IPS-18c (cell line): Measurements from ENCODE around the gene C1QTNF9.
"Not testable (repeated sequence)": the region's sequence is repeated elsewhere in the genome, so short reads cannot be mapped to it uniquely, and the experiment has no call there.

Source experiments
- H3K4me3 ChIP-seq: 2 replicates; pipeline ENCODE4 v1.7.0; 2013; ENCODE audit warnings: low read depth, mild to moderate bottlenecking, low read length, moderate library complexity; ENCODE audit not compliant: insufficient read depth
- H3K9me3 ChIP-seq: one replicate; pipeline ENCODE4 v1.6.1; 2013; ENCODE audit warnings: mild to moderate bottlenecking, low read length, moderate library complexity; ENCODE audit not compliant: control insufficient read depth, insufficient read depth

C1QTNF9 gene

GRCh38 chr13:24348797-24349515 lies 39.6 kb downstream of the C1QTNF9 start:
- H3K4me3 ChIP-seq: no peak overlapping the region
- no peaks in the 10 kb centered on the region for H3K9me3 ChIP-seq

DNA sequence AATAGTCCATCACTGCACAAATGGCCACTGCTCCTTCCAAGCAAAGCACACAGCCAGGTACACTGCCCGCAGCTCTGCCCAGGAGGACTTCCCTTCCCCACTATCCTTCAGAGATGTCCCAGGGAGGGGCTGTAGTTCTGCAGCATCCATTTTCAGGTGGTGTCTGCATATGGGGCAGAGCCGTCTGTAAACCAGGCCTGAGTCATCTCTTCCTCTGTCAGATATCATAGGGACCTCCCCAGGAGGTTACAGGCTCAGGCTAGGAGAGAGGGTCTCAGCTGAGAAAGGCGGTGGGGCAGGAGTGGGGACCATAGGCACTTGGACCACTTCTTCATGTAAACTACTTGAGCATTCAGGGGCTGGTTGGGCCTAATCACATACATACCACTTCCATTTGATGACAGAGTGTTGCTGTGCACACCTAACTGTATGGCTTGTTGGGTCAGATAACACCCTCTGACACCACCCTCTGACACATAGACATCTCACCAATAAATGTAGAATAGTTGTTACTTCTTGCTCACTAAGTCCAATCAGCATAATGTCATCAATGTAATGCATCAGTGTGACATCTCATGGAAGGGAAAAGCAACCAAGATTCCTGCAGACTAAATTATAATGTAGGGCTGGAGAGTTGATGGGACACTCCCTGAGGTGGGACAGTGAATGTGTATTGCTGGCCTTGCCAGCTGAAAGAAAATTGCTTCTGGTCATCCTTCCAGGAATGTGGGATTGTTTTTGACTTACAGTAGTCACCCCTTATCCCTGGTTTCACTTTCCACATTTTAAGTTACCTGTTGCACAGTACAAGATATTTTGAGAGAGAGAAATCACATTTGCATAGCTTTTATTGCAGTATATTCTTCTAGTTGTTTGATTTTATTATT lies 40.6 kb downstream of the C1QTNF9 start:
- H3K9me3 ChIP-seq, H3K4me3 ChIP-seq: not testable (repeated sequence)

GRCh38 chr13:24351423-24351822 lies 42.0 kb downstream of the C1QTNF9 start:
- Histone ChIP-seq H3K4me3 (no peak overlapping the region), H3K9me3 (no peaks in the 10 kb centered on the region)

DNA sequence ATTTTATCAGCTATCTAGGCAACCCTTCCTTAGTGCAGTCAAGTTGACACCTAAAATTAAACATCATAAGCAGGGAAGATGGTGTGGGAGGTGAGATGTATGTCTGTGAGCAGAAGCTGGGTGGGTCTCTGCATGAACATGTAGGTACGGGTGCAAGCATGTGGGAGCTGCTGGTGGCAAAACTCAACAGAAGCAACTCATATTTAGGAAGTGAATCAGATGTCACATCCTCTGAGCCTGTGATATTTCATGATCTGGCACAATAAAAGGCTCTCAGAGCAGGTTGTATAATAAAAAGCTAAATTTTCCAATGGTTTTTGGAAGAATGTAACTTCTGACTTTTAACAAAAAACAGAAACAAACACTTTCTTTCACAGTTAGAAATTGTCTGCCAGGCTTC lies 44.4 kb downstream of the C1QTNF9 start:
- no peak overlapping the region for H3K4me3 ChIP-seq
- no peaks in the 10 kb centered on the region for H3K9me3 ChIP-seq

- H3K9me3 ChIP-seq: no peaks in the 10 kb centered on the region
- H3K4me3 ChIP-seq: no peak overlapping the region
Measured at GRCh38 chr13:24355103-24355502, 45.7 kb downstream of the C1QTNF9 start.

DNA sequence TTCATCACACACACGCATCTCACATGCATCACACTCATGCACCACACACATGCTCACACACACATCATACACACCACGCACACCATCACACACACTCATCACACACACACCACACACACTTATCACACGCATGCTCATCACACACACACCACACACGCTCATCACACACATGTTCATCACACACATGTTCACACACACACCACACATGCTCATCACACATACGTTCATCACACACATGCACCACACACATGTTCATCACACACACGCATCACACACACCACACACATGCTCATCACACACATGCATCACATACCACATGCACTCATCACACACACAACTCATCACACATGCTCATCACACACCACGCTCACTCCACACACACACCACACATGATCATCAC lies 46.9 kb downstream of the C1QTNF9 start:
- no peaks in the 10 kb centered on the region for H3K9me3 ChIP-seq
- no peak overlapping the region for H3K4me3 ChIP-seq

- Histone ChIP-seq H3K4me3 (no peak overlapping the region), H3K9me3 (no peaks in the 10 kb centered on the region)
Measured at GRCh38 chr13:24356837-24357236, 47.5 kb downstream of the C1QTNF9 start.

DNA sequence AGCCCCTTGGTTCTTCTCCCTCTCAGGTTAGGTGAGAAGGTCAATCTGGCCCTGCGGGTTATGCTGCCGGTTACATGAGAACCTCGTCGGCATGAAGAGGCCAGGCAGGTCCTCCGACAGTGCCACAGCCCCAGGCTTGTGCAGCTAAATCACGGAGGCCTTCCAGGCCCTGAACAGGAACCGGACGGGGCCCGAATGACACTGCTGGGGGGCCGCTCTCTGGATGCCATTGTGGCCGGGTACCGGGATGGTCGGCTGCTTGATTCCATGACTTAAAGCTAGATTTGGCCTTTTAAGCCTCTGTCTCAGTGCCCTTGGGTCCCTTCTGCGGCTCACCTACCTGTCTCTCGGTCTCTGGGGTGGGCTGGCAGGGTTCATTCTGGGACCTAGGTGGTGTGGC lies 48.4 kb downstream of the C1QTNF9 start:
- H3K9me3 ChIP-seq: no peaks in the 10 kb centered on the region
- no peak overlapping the region for H3K4me3 ChIP-seq

GRCh38 chr13:24358836-24359235 lies 49.5 kb downstream of the C1QTNF9 start:
- H3K9me3 ChIP-seq, H3K4me3 ChIP-seq: not testable (repeated sequence)

GRCh38 chr13:24359252-24359651 lies 49.9 kb downstream of the C1QTNF9 start:
- not testable (repeated sequence) for H3K9me3 ChIP-seq, H3K4me3 ChIP-seq

- Histone ChIP-seq H3K4me3 (no peak overlapping the region), H3K9me3 (no peaks in the 10 kb centered on the region)
Measured at GRCh38 chr13:24360106-24360505, 50.7 kb downstream of the C1QTNF9 start.

DNA sequence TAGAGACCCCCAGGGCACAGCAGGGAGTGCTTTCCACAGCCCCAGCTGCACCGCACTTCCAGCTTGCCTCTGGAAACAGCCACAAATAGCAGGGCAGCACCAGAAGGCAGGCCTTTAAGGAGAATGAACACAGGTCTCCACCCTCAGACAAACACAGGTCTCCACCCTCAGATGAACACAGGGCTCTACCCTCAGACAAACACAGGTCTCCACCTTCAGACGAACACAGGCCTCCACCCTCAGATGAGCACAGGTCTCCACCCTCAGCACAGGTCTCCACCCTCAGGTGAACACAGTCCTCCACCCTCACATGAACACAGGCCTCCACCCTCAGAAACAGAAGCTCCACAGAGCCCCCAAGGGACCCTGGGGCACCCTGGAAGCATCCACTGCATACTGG lies 51.7 kb downstream of the C1QTNF9 start:
- no peaks in the 10 kb centered on the region for H3K9me3 ChIP-seq

GRCh38 chr13:24361852-24362366 lies 52.5 kb downstream of the C1QTNF9 start:
- no peak overlapping the region for H3K4me3 ChIP-seq

More for the DNA sequence above, 51.7 kb downstream of the C1QTNF9 start:
- no peak overlapping the region for H3K4me3 ChIP-seq

GRCh38 chr13:24362435-24362952 lies 53.1 kb downstream of the C1QTNF9 start:
- no peaks in the 10 kb centered on the region for H3K9me3 ChIP-seq

More at GRCh38 chr13:24361852-24362366, 52.5 kb downstream of the C1QTNF9 start:
- H3K9me3 ChIP-seq: no peaks in the 10 kb centered on the region

GRCh38 chr13:24365191-24365590 lies 55.8 kb downstream of the C1QTNF9 start:
- Histone ChIP-seq H3K9me3 (no peaks in the 10 kb centered on the region), H3K4me3 (no peak overlapping the region)

More at GRCh38 chr13:24362435-24362952, 53.1 kb downstream of the C1QTNF9 start:
- no peak overlapping the region for H3K4me3 ChIP-seq

GRCh38 chr13:24366315-24366714 lies 56.9 kb downstream of the C1QTNF9 start:
- H3K4me3 ChIP-seq, H3K9me3 ChIP-seq: not testable (repeated sequence)

DNA sequence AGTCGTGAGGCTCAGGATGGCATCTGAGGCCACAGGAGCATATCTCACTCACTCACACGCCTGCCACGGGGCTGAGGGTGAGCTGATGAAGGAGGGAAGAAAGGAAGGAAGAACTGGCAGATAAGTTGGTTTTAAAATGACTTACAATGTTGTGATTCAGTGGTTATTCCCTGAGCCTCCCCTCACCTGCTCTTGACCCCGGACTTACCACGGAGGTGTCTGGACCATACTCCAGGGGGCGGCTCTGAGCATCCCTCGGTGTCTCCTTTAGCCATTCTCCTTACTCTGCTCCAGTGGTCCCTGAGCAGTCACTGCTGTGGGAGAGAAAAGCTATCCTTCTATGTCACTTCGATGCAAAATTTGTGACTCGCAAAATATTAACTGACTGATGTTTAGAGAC lies 61.9 kb downstream of the C1QTNF9 start:
- H3K4me3 ChIP-seq, H3K9me3 ChIP-seq: not testable (repeated sequence)
